HepG2 (cell line): ENCODE measurements around the gene LIMS2. TPM values are rescaled to one million over a fixed set of nuclear protein-coding genes. Genes with fewer than 3 reads are reported as not detected.

Experiments used
- ATAC-seq: fragments of 200-7000 bp; cut with Tn5 transposase; 3 replicates; pipeline ENCODE4 v1.9.1; 2020; ENCODE audit warnings: mild to moderate bottlenecking, moderate library complexity
- BruUV-seq: library from RNA; stranded (reverse); fragments of 400-500 nt; replicated peaks from 2 replicates; lab custom pipeline; 2021; lab: Mats Ljungman, UMichigan
- CTCF ChIA-PET: fragments of 300-600 bp; formaldehyde crosslinking; extraction: SDS; loops from one replicate; lab custom pipeline; 2021; ENCODE audit warnings: low total read pairs, inconsistent platforms, low intra/inter-chr PET ratio; lab: Yijun Ruan, JAX
- POLR2A ChIA-PET: fragments of 350-600 bp; sonication (Branson Sonifier 250); formaldehyde crosslinking; loops from one replicate; lab custom pipeline; 2020; ENCODE audit warnings: antibody characterized with exemption, inconsistent platforms; lab: Yijun Ruan, JAX
- DNase-seq: peaks from one replicate; pipeline ENCODE4 v3.0.0-alpha.2; 2015; ENCODE audit warnings: low spot score
- FAIRE-seq: peaks from 3 replicates; lab custom pipeline; 2011; peaks lifted over from hg19 to GRCh38; lab: Jason Lieb, UNC
- H2AFZ ChIP-seq: one replicate; pipeline ENCODE4 v1.6.1; 2011; ENCODE audit warnings: low read length, inconsistent platforms
- H3K27ac ChIP-seq: fragments of 300-600 bp; 3 replicates; pipeline ENCODE4 v1.8.0; 2011; ENCODE audit warnings: mixed run types, mild to moderate bottlenecking, mixed read lengths, low read length, inconsistent platforms; ENCODE audit not compliant: insufficient read depth; ENCODE audit errors: extremely low read length
- H3K27me3 ChIP-seq, 2 experiments: fragments of 200-600 bp in 1 of 2; 2 replicates in 1 of 2; 3 replicates in 1 of 2; pipeline versions ENCODE4 v1.6.0 to v1.8.0; 2011; ENCODE audit warnings: low read length in 2 of 2, mild to moderate bottlenecking in 2 of 2, moderate library complexity in 2 of 2, inconsistent platforms in 1 of 2; ENCODE audit not compliant: insufficient read depth in 2 of 2, control insufficient read depth in 1 of 2
- H3K36me3 ChIP-seq, 2 experiments: fragments of 200-600 bp in 1 of 2; replicated peaks in 1 of 2; 2 replicates in 1 of 2; 3 replicates in 1 of 2; pipeline versions ENCODE4 v1.5.1 to v1.8.0; 2011; ENCODE audit warnings: low read length in 2 of 2, inconsistent platforms in 1 of 2; ENCODE audit not compliant: insufficient read depth in 2 of 2, control insufficient read depth in 1 of 2
- H3K4me1 ChIP-seq: 2 replicates; pipeline ENCODE4 v1.5.1; 2012; ENCODE audit warnings: low read length, inconsistent platforms; ENCODE audit not compliant: insufficient read depth
- H3K4me2 ChIP-seq: 2 replicates; pipeline ENCODE4 v1.6.0; 2011; ENCODE audit warnings: low read depth, low read length, inconsistent platforms
- H3K4me3 ChIP-seq, 3 experiments: fragments of 200-600 bp in 1 of 3; sonication (generic), shearing (Covaris generic) in 1 of 3; replicated peaks in 1 of 3; 2 replicates each; pipeline ENCODE4 v1.5.1; 2011 to 2016; ENCODE audit warnings: low read length in 3 of 3, inconsistent platforms in 2 of 3, low read depth in 2 of 3, mild to moderate bottlenecking in 2 of 3, control low read depth in 1 of 3, mixed read lengths in 1 of 3; ENCODE audit not compliant: insufficient read depth in 1 of 3
- H3K79me2 ChIP-seq: one replicate; pipeline ENCODE4 v1.6.1; 2011; ENCODE audit warnings: low read length, inconsistent platforms; ENCODE audit not compliant: insufficient read depth
- H3K9ac ChIP-seq: 2 replicates; pipeline ENCODE4 v1.6.0; 2011; ENCODE audit warnings: mild to moderate bottlenecking, low read depth, low read length, inconsistent platforms; ENCODE audit not compliant: insufficient read depth
- H3K9me3 ChIP-seq: 2 replicates; pipeline ENCODE4 v1.5.1; 2012; ENCODE audit warnings: mild to moderate bottlenecking, low read length
- H4K20me1 ChIP-seq: 2 replicates; pipeline ENCODE4 v1.6.0; 2011; ENCODE audit warnings: inconsistent platforms, mild to moderate bottlenecking, low read length, moderate library complexity; ENCODE audit not compliant: insufficient read depth
- GLI4 ChIP-seq: sonication (generic); formaldehyde crosslinking; IDR thresholded peaks from 2 replicates; pipeline ENCODE4 v1.5.1; 2020; ENCODE audit warnings: missing genetic modification reagents, mild to moderate bottlenecking, moderate library complexity, borderline replicate concordance
- MIXL1 ChIP-seq: IDR thresholded peaks from 2 replicates; pipeline ENCODE4 v1.6.1; 2016
- PHF20 ChIP-seq: sonication (generic); formaldehyde crosslinking; IDR thresholded peaks from 2 replicates; pipeline ENCODE4 v1.5.0; 2020; ENCODE audit warnings: mild to moderate bottlenecking, missing genetic modification reagents
- SYNCRIP ChIP-seq: fragments of 200-400 bp; formaldehyde crosslinking; IDR thresholded peaks from 2 replicates; pipeline ENCODE4 v1.6.1; 2018; ENCODE audit warnings: mild to moderate bottlenecking, low read depth, low read length; ENCODE audit not compliant: insufficient read depth
- ZNF24 ChIP-seq: fragments of 450-650 bp; IDR thresholded peaks from 2 replicates; pipeline ENCODE4 v1.6.1; 2017; ENCODE audit warnings: antibody characterized with exemption, mild to moderate bottlenecking
- ZSCAN20 ChIP-seq: sonication (generic); formaldehyde crosslinking; IDR thresholded peaks from 2 replicates; pipeline ENCODE4 v1.4.0; 2020; ENCODE audit warnings: missing genetic modification reagents, mild to moderate bottlenecking, borderline replicate concordance
- WGBS: methylation state at CpG from one replicate; pipeline ENCODE4 v1.1.6; 2017; ENCODE audit warnings: low lambda C conversion rate; 5-methylcytosine and 5-hydroxymethylcytosine counted together
- in situ Hi-C: cut with HindIII; loops from 2 replicates; pipeline ENCODE4 v1.10.0; 2017; ENCODE audit warnings: low pct_unique_long_range_greater_than_20kb; ENCODE audit not compliant: extremely low pct_ligation_motif_present
- intact Hi-C: fragments of 100-400 bp; cut with micrococcal nuclease; formaldehyde crosslinking; loops from one replicate; pipeline ENCODE4 v1.10.0; 2022; ENCODE audit not compliant: unreplicated experiment
- polyA plus RNA-seq, 8 experiments: library from polyadenylated mRNA; depleted of rRNA in 3 of 8; stranded (reverse) in 7 of 8; unstranded in 1 of 8; fragments of >200 nt; fragmentation: Illumina TruSeq in 4 of 8; extraction: Trizol in 4 of 8; gene quantifications; 2 replicates each; pipeline versions ENCODE4 v1.2.1 to v1.2.3, GENCODE V29; 2011 to 2016; ENCODE audit warnings: low read depth in 4 of 8, missing spikeins in 1 of 8, mixed read lengths in 1 of 8; ENCODE audit not compliant: insufficient read depth in 1 of 8
- total RNA-seq, 5 experiments: library from RNA; depleted of rRNA; stranded (reverse); fragments of >200 nt; fragmentation: Illumina TruSeq; extraction: Trizol; gene quantifications; 2 replicates each; pipeline ENCODE4 v1.2.3, GENCODE V29; 2016; ENCODE audit warnings: low read depth in 1 of 5
- TF ChIP-seq, protein P1 (sequence below): sonication (generic); formaldehyde crosslinking; IDR thresholded peaks from 2 replicates; pipeline ENCODE4 v1.4.0; 2020; ENCODE audit warnings: mild to moderate bottlenecking, missing genetic modification reagents
- TF ChIP-seq, protein P2 (sequence below): sonication (generic); formaldehyde crosslinking; IDR thresholded peaks from 2 replicates; pipeline ENCODE4 v1.5.0; 2020; ENCODE audit warnings: missing genetic modification reagents

The LIMS2 gene
- total and polyA plus RNA-seq, 2 of the 13 experiments (the other 11 are each of a cell fraction or from before 2014, with no cell fraction given) = 1.0 to 1.9 TPM

DNA sequence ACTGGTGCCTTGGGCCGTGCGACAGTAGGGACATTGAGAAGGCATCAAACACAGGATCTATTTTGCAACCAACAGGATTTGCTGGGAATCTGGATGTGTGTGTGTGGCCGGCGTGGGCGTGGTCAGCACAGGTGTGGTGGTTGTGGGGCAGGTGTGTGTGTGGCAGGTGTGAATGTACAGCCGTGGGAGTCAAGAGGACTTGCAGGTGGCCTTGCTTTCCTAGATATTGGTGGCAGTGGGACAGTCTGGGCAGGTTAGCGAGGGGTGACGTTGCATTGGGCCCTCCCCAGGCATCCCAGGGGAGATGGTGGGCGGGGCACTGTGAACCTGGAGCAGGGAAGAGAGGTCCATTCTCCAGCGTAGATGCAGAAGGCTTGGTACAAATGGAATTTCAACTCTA, 3.2 kb upstream of the LIMS2 start:
- POLR2A ChIA-PET = no interaction called here
- Histone ChIP-seq H3K79me2 (no peaks in the 10 kb centered on the region), H3K36me3 (no peaks in the 10 kb centered on the region), H3K9ac (no peak overlapping the region), H2AFZ (no peak overlapping the region), H3K4me1 (peaks cover 27% of the 10 kb centered on the region)
- FAIRE-seq = no peak
- 27% methylated on average over 10 of the region's 10 CpGs for WGBS
- CTCF ChIA-PET = no interaction called here
- TF ChIP-seq PHF20 = no peak
- TF ChIP-seq MIXL1 (CRISPR knock-in tag) = no peak
- TF ChIP-seq, all 625 proteins: peak for 0
- no peak for DNase-seq
- no peak overlapping the region for H3K27ac ChIP-seq
- no TSS peak for BruUV-seq
- no peaks in the 10 kb centered on the region for H3K9me3 ChIP-seq
- H4K20me1 ChIP-seq = no peaks in the 10 kb centered on the region; the same call in 1 of the 2 replicates
- peaks cover 20 to 84% of the 10 kb centered on the region in 2 experiments for H3K27me3 ChIP-seq
- in situ Hi-C loops = no loop called here
- ATAC-seq = no peak
- no peak overlapping the region for H3K4me2 ChIP-seq
- intact Hi-C loops = no loop called here
- H3K4me3 ChIP-seq = no peak overlapping the region

DNA sequence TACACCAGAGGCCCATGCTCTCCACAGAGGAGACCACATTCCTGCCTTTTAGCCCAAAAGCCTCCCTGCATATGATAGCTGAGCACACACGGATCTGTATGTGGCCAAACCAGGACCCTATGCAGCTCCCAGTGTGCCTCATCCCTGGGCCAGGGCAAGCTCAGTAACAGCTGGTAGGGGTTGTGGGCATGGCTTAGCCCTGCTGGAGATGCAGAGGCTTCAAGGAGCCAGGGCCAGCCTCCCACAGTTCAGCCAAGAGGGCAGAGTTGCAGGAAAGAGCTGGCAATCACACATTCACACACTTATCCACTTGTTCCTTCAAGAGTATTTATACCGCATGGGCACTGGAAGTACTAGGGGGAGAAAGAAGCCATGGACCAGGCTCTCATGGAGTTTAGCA, 1.6 kb upstream of the LIMS2 start:
- H4K20me1 ChIP-seq = no peaks in the 10 kb centered on the region; the same call in 1 of the 2 replicates
- ChIA-PET CTCF (no interaction called here), POLR2A (interaction anchor here (0.9 kb wide), 1 partner anchor 25 kb away, joined by 3 read pairs; the partner anchor contains the start of gene SFT2D3)
- H3K4me3 ChIP-seq = no peak overlapping the region
- ATAC-seq = no peak
- no peak for DNase-seq
- peaks cover 20 to 91% of the 10 kb centered on the region in 2 experiments for H3K27me3 ChIP-seq
- no peak for FAIRE-seq
- no TSS peak for BruUV-seq
- H3K27ac ChIP-seq = no peak overlapping the region
- in situ Hi-C loops (no loop called here), intact Hi-C loops (no loop called here)
- TF ChIP-seq, protein P1, sequence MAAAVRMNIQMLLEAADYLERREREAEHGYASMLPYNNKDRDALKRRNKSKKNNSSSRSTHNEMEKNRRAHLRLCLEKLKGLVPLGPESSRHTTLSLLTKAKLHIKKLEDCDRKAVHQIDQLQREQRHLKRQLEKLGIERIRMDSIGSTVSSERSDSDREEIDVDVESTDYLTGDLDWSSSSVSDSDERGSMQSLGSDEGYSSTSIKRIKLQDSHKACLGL (CRISPR knock-in tag) = no peak
- no peak for TF ChIP-seq GLI4
- TF ChIP-seq, protein P2, sequence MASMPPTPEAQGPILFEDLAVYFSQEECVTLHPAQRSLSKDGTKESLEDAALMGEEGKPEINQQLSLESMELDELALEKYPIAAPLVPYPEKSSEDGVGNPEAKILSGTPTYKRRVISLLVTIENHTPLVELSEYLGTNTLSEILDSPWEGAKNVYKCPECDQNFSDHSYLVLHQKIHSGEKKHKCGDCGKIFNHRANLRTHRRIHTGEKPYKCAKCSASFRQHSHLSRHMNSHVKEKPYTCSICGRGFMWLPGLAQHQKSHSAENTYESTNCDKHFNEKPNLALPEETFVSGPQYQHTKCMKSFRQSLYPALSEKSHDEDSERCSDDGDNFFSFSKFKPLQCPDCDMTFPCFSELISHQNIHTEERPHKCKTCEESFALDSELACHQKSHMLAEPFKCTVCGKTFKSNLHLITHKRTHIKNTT (CRISPR knock-in tag) = no peak
- TF ChIP-seq SYNCRIP = no peak
- no peak for TF ChIP-seq ZSCAN20 (CRISPR knock-in tag)
- no peak for TF ChIP-seq ZNF24
- H3K79me2 ChIP-seq = no peaks in the 10 kb centered on the region
- H3K9me3 ChIP-seq = no peaks in the 10 kb centered on the region
- no peak overlapping the region for H3K4me2 ChIP-seq
- H3K9ac ChIP-seq = no peak overlapping the region
- no peak overlapping the region for H2AFZ ChIP-seq
- no peaks in the 10 kb centered on the region for H3K36me3 ChIP-seq
- peaks cover 27% of the 10 kb centered on the region for H3K4me1 ChIP-seq
- WGBS = 46% methylated on average over 2 of the region's 2 CpGs
